ENCODE measurements around the gene ULK3. TPM values are rescaled to one million over a fixed set of nuclear protein-coding genes. Genes with fewer than 3 reads are reported as not detected.

The ULK3 gene
- total RNA-seq, 1 donor from 2014 or later, result 42.3 TPM

DNA sequence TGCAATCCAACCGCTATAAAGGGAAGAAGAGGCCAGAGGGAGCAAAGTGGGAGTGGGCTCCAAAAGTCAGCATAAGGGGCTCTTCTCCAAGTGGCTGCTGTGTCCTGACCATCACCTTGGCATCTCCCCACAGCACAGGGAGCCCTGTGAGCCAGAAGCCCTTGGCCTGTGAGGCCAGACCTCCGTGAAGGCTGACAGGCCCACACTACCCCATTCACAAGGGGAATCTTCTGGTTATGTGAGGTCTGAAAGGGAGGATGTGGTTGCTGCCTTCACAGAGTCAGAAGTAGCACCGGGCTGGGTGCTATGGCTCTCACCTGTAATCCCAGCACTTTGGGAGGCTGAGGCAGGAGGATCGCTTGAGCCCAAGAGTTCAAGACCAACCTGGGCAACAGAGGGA is 2.6 kb upstream of the ULK3 start:
- DNase-seq (ENCODE audit: missing footprints), result no peak
- intact Hi-C loops (cut with DNase I), result no loop called here
- no peak for ATAC-seq

DNA sequence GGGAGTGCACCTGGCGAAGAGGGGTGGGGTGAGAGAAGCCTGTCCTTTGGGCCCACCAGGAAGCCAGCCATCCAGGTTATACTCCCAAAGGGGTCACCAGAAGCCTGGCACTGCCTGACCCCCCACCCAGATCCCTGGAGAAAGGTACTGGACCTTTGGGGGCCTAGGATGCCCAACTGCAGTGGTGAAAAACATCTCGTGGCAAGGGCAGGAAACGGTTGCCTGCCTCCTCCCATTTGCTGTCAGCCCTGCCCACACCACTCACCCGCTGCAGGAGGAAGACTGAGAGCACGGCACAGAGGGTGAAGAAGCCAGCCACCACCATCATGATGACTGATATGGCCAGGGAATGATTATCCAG is 2.2 kb upstream of the ULK3 start:
- no peak for ATAC-seq
- intact Hi-C loops (cut with DNase I), result no loop called here
- no peak for DNase-seq (ENCODE audit: missing footprints)

GRCh38 chr15:74844319-74845207 is 1.6 kb upstream of the ULK3 start:
- intact Hi-C loops (cut with DNase I), result no loop called here
- no peak for DNase-seq (ENCODE audit: missing footprints)
- no peak for ATAC-seq

GRCh38 chr15:74843891-74844299 is 939 bp upstream of the ULK3 start:
- ATAC-seq (no peak), DNase-seq (ENCODE audit: missing footprints) (no peak)
- intact Hi-C loops (cut with DNase I), result loop anchor here (2.0 kb wide), 1 partner anchor 63 kb away; the partner anchor contains the start of gene FAM219B

DNA sequence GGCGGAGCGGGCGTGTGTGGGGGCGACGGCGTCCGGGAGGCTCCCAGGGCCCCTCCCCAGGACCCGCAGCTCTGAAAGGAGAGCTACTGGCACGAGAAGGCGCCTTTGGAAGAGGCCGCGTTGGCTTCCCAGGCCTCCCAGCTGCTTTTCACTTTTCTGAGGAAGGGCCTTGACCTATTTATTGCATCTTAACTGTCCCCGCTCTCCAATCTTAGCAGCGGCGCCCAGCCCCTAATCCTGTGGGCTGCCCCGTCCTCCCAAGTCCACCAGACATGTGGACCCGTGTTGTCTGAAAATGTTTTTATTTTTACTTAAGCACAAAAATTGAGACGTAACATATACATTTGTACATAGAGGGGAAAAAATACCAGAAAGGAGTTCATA is 481 bp upstream of the ULK3 start:
- DNase-seq (ENCODE audit: missing footprints) (no peak), ATAC-seq (no peak)
- intact Hi-C loops (cut with DNase I), result loop anchor here (2.0 kb wide), 1 partner anchor 63 kb away; the partner anchor contains the start of gene FAM219B

- ATAC-seq (no peak), DNase-seq (ENCODE audit: missing footprints) (no peak)
- intact Hi-C loops (cut with DNase I), result loop anchor here (2.0 kb wide), 1 partner anchor 65 kb away; the partner anchor contains the start of gene FAM219B
These were observed 1.0 kb downstream of the ULK3 start for GRCh38 chr15:74841891-74842373.

GRCh38 chr15:74840851-74841775 is 1.8 kb downstream of the ULK3 start:
- no peak for DNase-seq (ENCODE audit: missing footprints)
- ATAC-seq, result no peak
- intact Hi-C loops (cut with DNase I), result no loop called here

GRCh38 chr15:74839526-74840395 is 3.2 kb downstream of the ULK3 start:
- DNase-seq (ENCODE audit: missing footprints), result no peak

DNA sequence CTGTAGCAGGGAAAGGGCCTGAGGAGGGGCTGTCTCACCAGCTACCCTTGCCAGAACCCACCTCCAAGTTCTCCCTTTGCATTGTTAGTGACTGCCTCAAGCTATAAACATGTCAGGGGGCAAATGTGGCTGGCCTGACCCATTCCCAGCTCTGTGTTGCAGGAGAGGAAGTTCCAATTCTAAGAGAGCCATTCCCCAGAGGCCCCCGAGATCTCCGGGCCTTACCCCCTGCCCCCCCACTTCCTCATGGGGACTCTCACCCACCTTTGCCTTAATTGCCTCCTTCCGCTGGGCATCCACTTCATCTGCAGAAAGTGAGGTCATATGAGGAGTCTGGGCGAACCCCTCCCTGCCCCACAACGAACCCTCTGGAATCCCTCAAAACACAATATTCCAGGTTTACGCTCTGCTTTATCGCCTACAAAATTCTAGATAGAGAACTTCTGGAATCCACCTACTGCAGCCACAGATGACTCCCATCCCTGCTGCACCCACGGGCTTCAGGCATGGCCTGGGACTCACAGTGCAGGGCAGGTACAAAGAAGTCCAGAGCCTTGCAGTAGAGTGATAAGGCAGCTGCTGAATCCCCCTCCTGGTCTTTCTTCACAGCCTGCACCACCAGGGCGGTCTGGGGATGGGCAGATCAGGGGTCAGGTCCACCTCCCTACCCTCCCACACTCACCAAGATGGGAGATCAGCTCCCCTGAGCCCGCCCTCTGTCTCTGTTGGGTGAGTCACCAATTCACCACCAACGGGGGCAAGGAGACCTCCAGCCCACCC is 4.0 kb downstream of the ULK3 start:
- DNase-seq (ENCODE audit: missing footprints) (no peak), ATAC-seq (no peak)
- intact Hi-C loops (cut with DNase I), result no loop called here

More at GRCh38 chr15:74839526-74840395, 3.2 kb downstream of the ULK3 start:
- ATAC-seq, result no peak
- intact Hi-C loops (cut with DNase I), result no loop called here

- ATAC-seq (no peak), DNase-seq (ENCODE audit: missing footprints) (no peak)
- intact Hi-C loops (cut with DNase I), result no loop called here
These were observed 4.8 kb downstream of the ULK3 start for GRCh38 chr15:74838137-74838516.

DNA sequence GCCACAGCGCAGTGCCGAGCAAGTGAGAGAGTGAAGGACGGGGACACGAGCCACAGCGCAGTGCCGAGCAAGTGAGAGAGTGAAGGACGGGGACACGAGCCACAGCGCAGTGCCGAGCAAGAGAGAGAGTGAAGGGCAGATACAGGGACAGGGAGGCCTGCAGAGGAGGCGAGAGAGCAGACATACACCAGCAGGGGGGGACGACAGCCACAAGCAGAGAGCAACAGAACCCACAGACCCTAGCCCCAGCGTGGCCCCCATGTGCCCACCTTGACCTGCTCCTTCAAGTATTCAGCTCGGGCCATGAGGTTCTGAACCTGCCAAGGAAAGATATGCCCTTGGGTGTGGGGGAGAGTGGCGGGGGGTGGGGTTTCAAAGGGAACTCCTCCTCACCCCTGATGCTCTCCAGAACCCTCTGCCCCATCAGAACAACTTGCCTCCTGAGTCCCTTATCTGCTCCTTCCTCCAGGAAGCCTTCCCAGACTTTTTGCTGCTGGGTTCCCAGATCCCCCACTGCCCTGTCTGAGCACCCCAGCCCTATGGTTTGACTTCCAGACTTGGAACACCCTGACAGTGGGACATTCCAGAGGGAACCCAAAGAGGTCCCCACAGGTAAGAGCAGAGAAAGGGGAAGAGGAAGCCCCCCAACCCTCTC is 5.3 kb downstream of the ULK3 start:
- intact Hi-C loops (cut with DNase I), result no loop called here
- no peak for DNase-seq (ENCODE audit: missing footprints)
- ATAC-seq, result no peak

DNA sequence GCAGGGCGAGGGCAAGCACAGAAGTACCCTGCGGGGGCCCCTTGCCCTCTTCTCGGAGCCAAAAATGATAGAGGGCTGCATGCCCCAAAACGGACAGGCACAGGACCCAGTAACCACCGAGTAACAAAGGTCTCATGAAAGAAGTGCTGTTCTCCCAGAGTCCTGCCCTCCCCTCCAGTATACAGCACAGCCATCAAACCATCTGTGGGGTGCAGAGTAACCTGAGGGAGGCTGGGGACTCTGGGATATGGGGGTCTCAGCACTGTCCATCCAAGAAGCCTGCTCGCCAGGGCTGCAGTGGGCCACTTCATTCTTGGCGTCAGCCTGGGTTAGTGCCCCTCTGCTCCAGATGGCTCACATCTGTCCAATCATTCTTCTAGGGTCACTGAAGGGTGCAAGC is 6.1 kb downstream of the ULK3 start:
- DNase-seq (ENCODE audit: missing footprints) (no peak), ATAC-seq (no peak)
- intact Hi-C loops (cut with DNase I), result no loop called here

DNA sequence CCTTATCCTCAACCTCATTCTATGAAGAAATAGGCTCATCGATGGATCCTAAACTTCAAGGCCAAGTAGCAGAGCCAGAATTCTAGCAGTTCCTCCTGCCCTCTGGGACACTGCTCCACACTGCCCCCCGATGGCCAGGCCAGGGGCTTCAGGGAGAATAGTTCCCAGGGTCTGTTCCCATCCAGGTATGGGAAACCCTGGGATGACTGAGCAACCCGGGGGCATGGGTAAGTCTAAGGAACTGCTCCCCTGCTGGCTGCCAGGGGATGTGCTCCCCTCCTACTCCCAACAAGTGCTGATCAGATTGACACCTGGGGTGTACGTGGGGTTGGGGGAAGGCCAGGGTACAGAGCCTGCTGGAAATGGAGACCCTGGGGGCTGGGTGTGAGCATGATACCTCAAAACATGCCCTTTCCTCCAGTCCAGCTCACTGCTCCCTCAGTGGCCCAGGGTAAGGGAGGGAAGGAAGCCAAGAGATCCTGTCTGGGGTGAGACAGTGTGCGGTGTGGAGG is 7.6 kb downstream of the ULK3 start:
- DNase-seq (ENCODE audit: missing footprints) (peak; percentile 81), ATAC-seq (no peak)
- intact Hi-C loops (cut with DNase I), result loop anchor here (2.0 kb wide), 1 partner anchor 65 kb away; no protein-coding TSS in a partner anchor

DNA sequence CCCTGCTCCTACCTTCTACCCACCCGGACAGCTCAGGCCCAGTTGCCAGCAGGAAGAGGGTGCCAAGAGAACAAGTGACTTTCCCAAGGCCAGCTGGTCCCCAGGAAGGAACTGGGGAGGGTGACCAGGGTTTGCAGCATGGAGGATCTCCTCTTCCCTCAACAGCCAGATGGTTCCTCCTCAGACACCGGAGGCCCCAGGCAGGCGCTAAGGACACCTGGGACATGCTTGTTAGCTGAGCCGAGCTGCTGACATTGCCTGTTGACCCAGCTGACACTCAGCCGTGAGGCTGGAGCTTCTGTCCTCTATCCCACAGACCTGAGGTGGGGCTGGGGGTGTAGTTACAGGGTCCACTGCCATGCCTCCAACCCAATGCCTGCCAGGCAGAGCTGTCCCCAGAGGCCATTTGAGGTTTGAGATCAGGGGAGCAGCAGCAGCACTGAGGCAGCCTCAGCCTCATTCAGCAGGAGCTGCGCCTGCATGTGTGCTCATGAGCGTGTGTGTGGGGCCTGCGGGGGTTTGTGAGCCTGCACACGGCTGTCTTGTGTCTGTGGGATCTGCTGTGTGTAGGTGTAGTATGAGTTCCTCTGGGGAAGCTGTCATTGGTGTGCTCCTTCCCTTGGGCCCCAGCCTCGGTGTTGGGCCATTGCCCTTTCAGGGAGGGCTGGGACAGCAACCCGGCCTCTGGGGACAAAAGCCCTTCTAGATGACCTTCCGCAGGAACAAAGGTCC is 9.4 kb downstream of the ULK3 start:
- DNase-seq (ENCODE audit: missing footprints), result no peak
- ATAC-seq, result no peak
- intact Hi-C loops (cut with DNase I), result loop anchor here (2.0 to 5.0 kb wide), 2 partner anchors 51 to 63 kb away; partner anchors contain the start of gene CSK

- intact Hi-C loops (cut with DNase I), result loop anchor here (5.0 kb wide), 1 partner anchor 51 kb away; the partner anchor contains the start of gene CSK
- DNase-seq (ENCODE audit: missing footprints) (no peak), ATAC-seq (no peak)
These were observed 10.1 kb downstream of the ULK3 start for GRCh38 chr15:74832826-74833225.

- ATAC-seq (peak; percentile 6), DNase-seq (ENCODE audit: missing footprints) (no peak)
- intact Hi-C loops (cut with DNase I), result loop anchor here (5.0 kb wide), 1 partner anchor 50 kb away; the partner anchor contains the start of gene CSK
These were observed 11.0 kb downstream of the ULK3 start for GRCh38 chr15:74831813-74832495.
